H1 (cell line): Measurements from ENCODE around the gene RERE. TPM values are rescaled to one million over a fixed set of nuclear protein-coding genes. Genes with fewer than 3 reads are reported as not detected.
"Not testable (repeated sequence)": the region's sequence is repeated elsewhere in the genome, so short reads cannot be mapped to it uniquely, and the experiment has no call there.

ENCODE experiments used
- CTCF ChIA-PET: fragments of 300-600 bp; sonication (Branson Sonifier 250); formaldehyde crosslinking; loops from one replicate; lab custom pipeline; 2021; ENCODE audit not compliant: partially characterized antibody; lab: Charles Lee
- POLR2A ChIA-PET: fragments of 300-600 bp; sonication (Branson Sonifier 250); formaldehyde crosslinking; loops from one replicate; lab custom pipeline; 2021; ENCODE audit warnings: inconsistent platforms; ENCODE audit not compliant: partially characterized antibody; lab: Charles Lee
- DNase-seq, 2 experiments: peaks; one replicate each; pipeline versions ENCODE4 v3.0.0 to v3.0.0-alpha.2; 2010 to 2022; ENCODE audit warnings: low spot score in 2 of 2, low read depth in 1 of 2, mixed read lengths in 1 of 2
- FAIRE-seq: peaks from 2 replicates; lab custom pipeline; 2011; peaks lifted over from hg19 to GRCh38; lab: Jason Lieb, UNC
- H2AFZ ChIP-seq: 2 replicates; pipeline ENCODE4 v1.8.1; 2012; ENCODE audit warnings: low read length, inconsistent platforms
- H2AK5ac ChIP-seq: 2 replicates; pipeline ENCODE4 v1.6.1; 2013; ENCODE audit warnings: low read depth, low read length
- H2BK120ac ChIP-seq: replicated peaks from 2 replicates; pipeline ENCODE3; 2013; ENCODE audit warnings: low read depth, low read length, inconsistent platforms
- H2BK12ac ChIP-seq: 2 replicates; pipeline ENCODE4 v1.6.1; 2013; ENCODE audit warnings: low read depth, low read length
- H2BK15ac ChIP-seq: 2 replicates; pipeline ENCODE4 v1.6.1; 2013; ENCODE audit warnings: low read length
- H2BK20ac ChIP-seq: 2 replicates; pipeline ENCODE4 v1.6.1; 2013; ENCODE audit warnings: low read length
- H2BK5ac ChIP-seq: 2 replicates; pipeline ENCODE4 v1.6.1; 2013; ENCODE audit warnings: low read depth, low read length
- H3K14ac ChIP-seq: 2 replicates; pipeline ENCODE4 v1.6.1; 2013; ENCODE audit warnings: inconsistent platforms; ENCODE audit not compliant: insufficient read length
- H3K18ac ChIP-seq: 2 replicates; pipeline ENCODE4 v1.6.1; 2013; ENCODE audit warnings: low read length; ENCODE audit errors: extremely low read depth
- H3K23ac ChIP-seq: 2 replicates; pipeline ENCODE4 v1.6.1; 2013; ENCODE audit warnings: inconsistent platforms; ENCODE audit not compliant: insufficient read length
- H3K23me2 ChIP-seq: 2 replicates; pipeline ENCODE4 v1.6.1; 2013; ENCODE audit warnings: low read depth, low read length
- H3K27ac ChIP-seq: 2 replicates; pipeline ENCODE4 v1.6.1; 2011; ENCODE audit warnings: low read depth, low read length, inconsistent platforms
- H3K27me3 ChIP-seq, 4 experiments: replicated peaks in 1 of 4; 1 replicate in 1 of 4; 2 replicates in 3 of 4; pipeline versions ENCODE4 v1.6.1 to v1.8.1; 2011 to 2013; ENCODE audit warnings: low read length in 3 of 4, mild to moderate bottlenecking in 3 of 4, inconsistent platforms in 2 of 4, mixed read lengths in 2 of 4, moderate library complexity in 1 of 4; ENCODE audit not compliant: control insufficient read depth in 3 of 4, insufficient read depth in 3 of 4; ENCODE audit errors: extremely low read depth in 1 of 4
- H3K36me3 ChIP-seq, 4 experiments: 2 replicates each; pipeline versions ENCODE4 v1.6.1 to v1.8.1; 2011 to 2013; ENCODE audit warnings: mild to moderate bottlenecking in 4 of 4, low read length in 3 of 4, moderate library complexity in 2 of 4, control low read depth in 1 of 4, inconsistent platforms in 1 of 4; ENCODE audit not compliant: insufficient read depth in 4 of 4, control insufficient read depth in 2 of 4
- H3K4ac ChIP-seq: replicated peaks from 2 replicates; pipeline ENCODE3; 2013; ENCODE audit warnings: low read length, low read depth, mixed read lengths, inconsistent platforms; ENCODE audit not compliant: insufficient read length
- H3K4me1 ChIP-seq, 4 experiments: replicated peaks in 1 of 4; 1 replicate in 1 of 4; 2 replicates in 3 of 4; pipeline versions ENCODE4 v1.6.1 to v1.8.1; 2011 to 2013; ENCODE audit warnings: low read length in 3 of 4, inconsistent platforms in 2 of 4, mixed read lengths in 1 of 4; ENCODE audit not compliant: insufficient read depth in 4 of 4, control insufficient read depth in 3 of 4
- H3K4me2 ChIP-seq, 2 experiments: 2 replicates each; pipeline versions ENCODE4 v1.6.1 to v1.8.1; 2011 to 2013; ENCODE audit warnings: low read depth in 2 of 2, low read length in 2 of 2, control low read depth in 1 of 2, inconsistent platforms in 1 of 2, mild to moderate bottlenecking in 1 of 2; ENCODE audit not compliant: insufficient read depth in 1 of 2
- H3K4me3 ChIP-seq, 4 experiments: fragments of 200-600, 300-600 bp in 1 of 4; sonication (generic), shearing (Covaris generic), sonication (Bioruptor Twin) in 1 of 4; 2 replicates each; pipeline versions ENCODE4 v1.5.1 to v1.8.1; 2011 to 2016; ENCODE audit warnings: low read length in 4 of 4, low read depth in 3 of 4, control low read depth in 2 of 4, inconsistent platforms in 2 of 4, mild to moderate bottlenecking in 2 of 4, mixed read lengths in 1 of 4, moderate library complexity in 1 of 4; ENCODE audit not compliant: insufficient read depth in 2 of 4; ENCODE audit errors: extremely low read depth in 1 of 4
- H3K56ac ChIP-seq: replicated peaks from 2 replicates; pipeline ENCODE3; 2013; ENCODE audit warnings: low read depth, mild to moderate bottlenecking, mixed read lengths, low read length, inconsistent platforms; ENCODE audit not compliant: insufficient read length
- H3K79me1 ChIP-seq: 2 replicates; pipeline ENCODE4 v1.6.1; 2013; ENCODE audit warnings: low read depth, low read length, control low read depth
- H3K79me2 ChIP-seq, 2 experiments: 2 replicates each; pipeline versions ENCODE4 v1.6.1 to v1.8.1; 2012 to 2013; ENCODE audit warnings: low read length in 2 of 2, mild to moderate bottlenecking in 2 of 2, inconsistent platforms in 1 of 2; ENCODE audit not compliant: insufficient read depth in 2 of 2, control insufficient read depth in 1 of 2
- H3K9ac ChIP-seq, 4 experiments: replicated peaks in 1 of 4; 1 replicate in 1 of 4; 2 replicates in 3 of 4; pipeline versions ENCODE4 v1.6.1 to v1.8.1; 2011 to 2013; ENCODE audit warnings: low read depth in 3 of 4, low read length in 3 of 4, control low read depth in 2 of 4, mild to moderate bottlenecking in 2 of 4, moderate library complexity in 2 of 4, inconsistent platforms in 1 of 4; ENCODE audit errors: extremely low read depth in 1 of 4
- H3K9me3 ChIP-seq, 2 experiments: 2 replicates each; pipeline versions ENCODE4 v1.6.1 to v1.8.1; 2012 to 2013; ENCODE audit warnings: mild to moderate bottlenecking in 2 of 2, moderate library complexity in 2 of 2, control low read depth in 1 of 2, inconsistent platforms in 1 of 2, low read depth in 1 of 2, low read length in 1 of 2, mixed read lengths in 1 of 2; ENCODE audit not compliant: insufficient read depth in 2 of 2
- H4K20me1 ChIP-seq, 2 experiments: replicated peaks in 1 of 2; 2 replicates each; pipeline versions ENCODE3 to v1.8.1; 2011 to 2013; ENCODE audit warnings: inconsistent platforms in 2 of 2, low read length in 2 of 2, mild to moderate bottlenecking in 1 of 2; ENCODE audit not compliant: insufficient read depth in 2 of 2, control insufficient read depth in 1 of 2
- H4K5ac ChIP-seq: 2 replicates; pipeline ENCODE4 v1.6.1; 2013; ENCODE audit warnings: low read length, low read depth, mixed read lengths, inconsistent platforms; ENCODE audit not compliant: insufficient read length
- H4K8ac ChIP-seq: 2 replicates; pipeline ENCODE4 v1.8.0; 2013; ENCODE audit warnings: mild to moderate bottlenecking, moderate library complexity, low read length, inconsistent platforms; ENCODE audit not compliant: insufficient read depth; ENCODE audit errors: extremely low read depth
- H4K91ac ChIP-seq: replicated peaks from 2 replicates; pipeline ENCODE3; 2013; ENCODE audit warnings: low read length, mixed read lengths, inconsistent platforms; ENCODE audit not compliant: insufficient read length
- RXRA ChIP-seq: IDR thresholded peaks from 2 replicates; pipeline ENCODE4 v1.6.1; 2011; ENCODE audit warnings: low read depth, mild to moderate bottlenecking, low read length, moderate library complexity; ENCODE audit not compliant: insufficient read depth
- WGBS, 2 experiments: shearing (Covaris generic) in 1 of 2; methylation state at CpG; one replicate each; pipeline versions ENCODE4 v1.1.6 to v1.1.7; 2013 to 2015; ENCODE audit warnings: low lambda C conversion rate in 2 of 2, mixed read lengths in 2 of 2, inconsistent platforms in 1 of 2, low coverage in 1 of 2, missing lambda C conversion rate in 1 of 2; ENCODE audit not compliant: insufficient replicate concordance in 2 of 2, insufficient coverage in 1 of 2, insufficient read length in 1 of 2; ENCODE audit errors: extremely low coverage in 1 of 2, missing lambda C conversion rate in 1 of 2; 5-methylcytosine and 5-hydroxymethylcytosine counted together
- polyA plus RNA-seq, 7 experiments: library from polyadenylated mRNA; depleted of rRNA in 3 of 7; stranded (reverse) in 5 of 7; unstranded in 2 of 7; fragments of >200 nt in 5 of 7; fragments of 200-250 nt in 2 of 7; gene quantifications; 1 replicate in 5 of 7; 2 replicates in 1 of 7; 4 replicates in 1 of 7; pipeline versions ENCODE4 v1.2.1 to v1.2.3, GENCODE V29; 2011 to 2013; ENCODE audit warnings: missing spikeins in 2 of 7, mixed read lengths in 2 of 7
- total RNA-seq: library from RNA; stranded (reverse); fragmentation: NEBNext Ultra II Directional; extraction: Animal tissue kit (Norgen Biotek cat#: 25700); gene quantifications from 2 replicates; pipeline ENCODE4 v1.2.1, GENCODE V29; 2021
- TF ChIP-seq, protein P1 (sequence below): IDR thresholded peaks from 2 replicates; pipeline ENCODE4 v1.6.1; 2011; ENCODE audit warnings: low read length, improper control_type of control experiment

The RERE gene
- total and polyA plus RNA-seq, 2 of the 8 experiments (the other 6 are each of a cell fraction or from before 2014, with no cell fraction given), result 15.3 to 142 TPM

DNA sequence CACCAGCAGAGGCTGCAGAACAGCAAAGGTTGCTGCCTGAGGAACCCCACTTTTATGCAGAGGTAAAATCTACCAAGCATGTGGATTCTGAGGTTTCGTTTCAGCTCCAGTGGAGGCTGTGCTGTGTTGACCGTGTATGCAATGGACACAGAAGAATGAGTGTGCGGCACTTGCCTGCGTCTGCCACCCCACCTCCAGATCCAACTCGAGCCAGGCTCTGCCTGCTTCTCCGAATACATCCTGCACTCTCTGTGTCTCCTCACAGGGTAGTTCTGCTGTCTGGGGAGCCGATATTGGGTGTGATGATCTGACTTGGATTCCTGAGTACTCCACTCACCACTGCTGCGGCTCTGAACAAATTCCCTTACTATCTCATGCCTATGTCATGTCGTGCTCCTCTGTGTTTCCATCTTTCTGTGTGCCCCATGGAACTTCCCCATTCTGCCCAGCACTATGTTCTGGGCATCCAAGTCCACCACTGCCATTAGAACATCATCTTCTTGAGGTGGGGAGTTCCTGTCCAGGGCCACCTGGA lies 369.8 kb downstream of the RERE start (continued):
- TF ChIP-seq, protein P1, sequence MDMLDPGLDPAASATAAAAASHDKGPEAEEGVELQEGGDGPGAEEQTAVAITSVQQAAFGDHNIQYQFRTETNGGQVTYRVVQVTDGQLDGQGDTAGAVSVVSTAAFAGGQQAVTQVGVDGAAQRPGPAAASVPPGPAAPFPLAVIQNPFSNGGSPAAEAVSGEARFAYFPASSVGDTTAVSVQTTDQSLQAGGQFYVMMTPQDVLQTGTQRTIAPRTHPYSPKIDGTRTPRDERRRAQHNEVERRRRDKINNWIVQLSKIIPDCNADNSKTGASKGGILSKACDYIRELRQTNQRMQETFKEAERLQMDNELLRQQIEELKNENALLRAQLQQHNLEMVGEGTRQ, result no peak
- no peak for TF ChIP-seq RXRA
- TF ChIP-seq, all 59 proteins: peak for 0

DNA sequence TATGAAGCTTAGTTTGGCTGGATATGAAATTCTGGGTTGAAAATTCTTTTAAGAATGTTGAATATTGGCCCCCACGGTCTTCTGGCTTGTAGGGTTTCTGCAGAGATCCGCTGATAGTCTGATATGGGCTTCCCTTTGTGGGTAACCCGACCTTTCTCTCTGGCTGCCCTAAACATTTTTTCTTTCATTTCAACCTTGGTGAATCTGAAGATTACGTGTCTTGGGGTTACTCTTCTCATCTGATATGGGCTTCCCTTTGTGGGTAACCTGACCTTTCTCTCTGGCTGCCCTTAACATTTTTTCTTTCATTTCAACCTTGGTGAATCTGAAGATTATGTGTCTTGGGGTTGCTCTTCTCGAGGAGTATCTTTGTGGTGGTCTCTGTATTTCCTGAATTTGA lies 371.3 kb downstream of the RERE start:
- H3K36me3 ChIP-seq, H4K91ac ChIP-seq, H4K20me1 ChIP-seq, H3K23ac ChIP-seq, H2BK120ac ChIP-seq, H2AK5ac ChIP-seq, H3K18ac ChIP-seq, H3K79me1 ChIP-seq, H2BK15ac ChIP-seq, DNase-seq, H3K14ac ChIP-seq, H3K56ac ChIP-seq, H3K9me3 ChIP-seq, H2BK5ac ChIP-seq, H3K4ac ChIP-seq, H3K27ac ChIP-seq, FAIRE-seq, H2AFZ ChIP-seq, H4K5ac ChIP-seq, H3K9ac ChIP-seq, H3K23me2 ChIP-seq, H4K8ac ChIP-seq, H2BK20ac ChIP-seq, H3K4me2 ChIP-seq, H3K4me3 ChIP-seq, H2BK12ac ChIP-seq, H3K27me3 ChIP-seq: not testable (repeated sequence)
- Histone ChIP-seq H3K4me1 (peaks cover 4 to 25% (median 18%) of the 10 kb centered on the region in 4 experiments), H3K79me2 (peaks cover 0 to 28% of the 10 kb centered on the region in 2 experiments; a peak in 2 of 4 replicates)
- ChIA-PET POLR2A (interaction anchor here (0.6 kb wide), 1 partner anchor 312 kb away, joined by 3 read pairs; no protein-coding TSS in a partner anchor), CTCF (interaction anchor here (0.7 kb wide), 1 partner anchor 26 kb away, joined by 5 read pairs; no protein-coding TSS in a partner anchor)
- WGBS, 2 experiments, result 91% methylated on average over 5 of the region's 5 CpGs; no CpG with 5 or more reads in 1 of the 2 experiments
